Thyroid gland (tissue), 4 donors: ENCODE measurements around the gene ADARB2.

Experiments
- POLR2A ChIP-seq, 2 donors: fragments of 450-650 bp; IDR thresholded peaks; one replicate each; pipeline ENCODE4 v1.6.1; 2017; ENCODE audit warnings: antibody characterized with exemption in 2 of 2, mild to moderate bottlenecking in 2 of 2, moderate library complexity in 1 of 2
- TF ChIP-seq, protein P1 (sequence below), 6 experiments: fragments of 200-600 bp in 3 of 6; fragments of 450-650 bp in 3 of 6; sonication (generic) in 3 of 6; IDR thresholded peaks; one replicate each; pipeline ENCODE4 v1.5.1; 2016 to 2019; ENCODE audit warnings: antibody characterized with exemption in 6 of 6, mild to moderate bottlenecking in 2 of 6, inconsistent platforms in 1 of 6, moderate library complexity in 1 of 6

DNA sequence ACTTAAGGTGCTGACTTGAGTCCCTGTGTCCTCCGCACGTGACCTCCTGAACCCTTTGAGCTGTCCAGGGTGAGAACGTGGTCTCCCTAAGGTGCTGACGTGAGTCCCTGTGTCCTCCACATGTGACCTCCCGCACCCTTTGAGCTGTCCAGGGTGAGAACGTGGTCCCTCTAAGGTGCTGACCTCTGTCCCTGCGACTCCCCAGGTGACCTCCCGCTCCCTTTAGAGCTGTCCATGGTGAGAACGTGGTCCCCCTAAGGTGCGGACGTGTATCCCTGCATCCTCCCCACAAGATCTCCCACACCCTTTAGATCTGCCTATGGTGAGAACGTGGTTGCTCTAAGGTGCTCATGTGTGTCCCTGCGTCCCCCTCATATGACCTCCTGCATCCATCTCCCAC, 174.3 kb downstream of the ADARB2 start:
- TF ChIP-seq, protein P1, sequence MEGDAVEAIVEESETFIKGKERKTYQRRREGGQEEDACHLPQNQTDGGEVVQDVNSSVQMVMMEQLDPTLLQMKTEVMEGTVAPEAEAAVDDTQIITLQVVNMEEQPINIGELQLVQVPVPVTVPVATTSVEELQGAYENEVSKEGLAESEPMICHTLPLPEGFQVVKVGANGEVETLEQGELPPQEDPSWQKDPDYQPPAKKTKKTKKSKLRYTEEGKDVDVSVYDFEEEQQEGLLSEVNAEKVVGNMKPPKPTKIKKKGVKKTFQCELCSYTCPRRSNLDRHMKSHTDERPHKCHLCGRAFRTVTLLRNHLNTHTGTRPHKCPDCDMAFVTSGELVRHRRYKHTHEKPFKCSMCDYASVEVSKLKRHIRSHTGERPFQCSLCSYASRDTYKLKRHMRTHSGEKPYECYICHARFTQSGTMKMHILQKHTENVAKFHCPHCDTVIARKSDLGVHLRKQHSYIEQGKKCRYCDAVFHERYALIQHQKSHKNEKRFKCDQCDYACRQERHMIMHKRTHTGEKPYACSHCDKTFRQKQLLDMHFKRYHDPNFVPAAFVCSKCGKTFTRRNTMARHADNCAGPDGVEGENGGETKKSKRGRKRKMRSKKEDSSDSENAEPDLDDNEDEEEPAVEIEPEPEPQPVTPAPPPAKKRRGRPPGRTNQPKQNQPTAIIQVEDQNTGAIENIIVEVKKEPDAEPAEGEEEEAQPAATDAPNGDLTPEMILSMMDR (IDR thresholded peaks at IDR 0.05) = no peak
- TF ChIP-seq POLR2A (IDR thresholded peaks at IDR 0.05) = no peak
